H1 (cell line): ENCODE measurements around the gene GPT2. TPM values are rescaled to one million over a fixed set of nuclear protein-coding genes. Genes with fewer than 3 reads are reported as not detected.

Experiments
- CTCF ChIA-PET: fragments of 300-600 bp; sonication (Branson Sonifier 250); formaldehyde crosslinking; loops from one replicate; lab custom pipeline; 2021; ENCODE audit not compliant: partially characterized antibody; lab: Charles Lee
- POLR2A ChIA-PET: fragments of 300-600 bp; sonication (Branson Sonifier 250); formaldehyde crosslinking; loops from one replicate; lab custom pipeline; 2021; ENCODE audit warnings: inconsistent platforms; ENCODE audit not compliant: partially characterized antibody; lab: Charles Lee
- DNase-seq, 2 experiments: peaks; one replicate each; pipeline versions ENCODE4 v3.0.0 to v3.0.0-alpha.2; 2010 to 2022; ENCODE audit warnings: low spot score in 2 of 2, low read depth in 1 of 2, mixed read lengths in 1 of 2
- FAIRE-seq: peaks from 2 replicates; lab custom pipeline; 2011; peaks lifted over from hg19 to GRCh38; lab: Jason Lieb, UNC
- H2AFZ ChIP-seq: 2 replicates; pipeline ENCODE4 v1.8.1; 2012; ENCODE audit warnings: low read length, inconsistent platforms
- H2AK5ac ChIP-seq: 2 replicates; pipeline ENCODE4 v1.6.1; 2013; ENCODE audit warnings: low read depth, low read length
- H2BK120ac ChIP-seq: replicated peaks from 2 replicates; pipeline ENCODE3; 2013; ENCODE audit warnings: low read depth, low read length, inconsistent platforms
- H2BK12ac ChIP-seq: 2 replicates; pipeline ENCODE4 v1.6.1; 2013; ENCODE audit warnings: low read depth, low read length
- H2BK15ac ChIP-seq: 2 replicates; pipeline ENCODE4 v1.6.1; 2013; ENCODE audit warnings: low read length
- H2BK20ac ChIP-seq: 2 replicates; pipeline ENCODE4 v1.6.1; 2013; ENCODE audit warnings: low read length
- H2BK5ac ChIP-seq: 2 replicates; pipeline ENCODE4 v1.6.1; 2013; ENCODE audit warnings: low read depth, low read length
- H3K14ac ChIP-seq: 2 replicates; pipeline ENCODE4 v1.6.1; 2013; ENCODE audit warnings: inconsistent platforms; ENCODE audit not compliant: insufficient read length
- H3K18ac ChIP-seq: 2 replicates; pipeline ENCODE4 v1.6.1; 2013; ENCODE audit warnings: low read length; ENCODE audit errors: extremely low read depth
- H3K23ac ChIP-seq: 2 replicates; pipeline ENCODE4 v1.6.1; 2013; ENCODE audit warnings: inconsistent platforms; ENCODE audit not compliant: insufficient read length
- H3K23me2 ChIP-seq: 2 replicates; pipeline ENCODE4 v1.6.1; 2013; ENCODE audit warnings: low read depth, low read length
- H3K27ac ChIP-seq: 2 replicates; pipeline ENCODE4 v1.6.1; 2011; ENCODE audit warnings: low read depth, low read length, inconsistent platforms
- H3K27me3 ChIP-seq, 4 experiments: replicated peaks in 1 of 4; 1 replicate in 1 of 4; 2 replicates in 3 of 4; pipeline versions ENCODE4 v1.6.1 to v1.8.1; 2011 to 2013; ENCODE audit warnings: low read length in 3 of 4, mild to moderate bottlenecking in 3 of 4, inconsistent platforms in 2 of 4, mixed read lengths in 2 of 4, moderate library complexity in 1 of 4; ENCODE audit not compliant: control insufficient read depth in 3 of 4, insufficient read depth in 3 of 4; ENCODE audit errors: extremely low read depth in 1 of 4
- H3K36me3 ChIP-seq, 4 experiments: 2 replicates each; pipeline versions ENCODE4 v1.6.1 to v1.8.1; 2011 to 2013; ENCODE audit warnings: mild to moderate bottlenecking in 4 of 4, low read length in 3 of 4, moderate library complexity in 2 of 4, control low read depth in 1 of 4, inconsistent platforms in 1 of 4; ENCODE audit not compliant: insufficient read depth in 4 of 4, control insufficient read depth in 2 of 4
- H3K4ac ChIP-seq: replicated peaks from 2 replicates; pipeline ENCODE3; 2013; ENCODE audit warnings: low read length, low read depth, mixed read lengths, inconsistent platforms; ENCODE audit not compliant: insufficient read length
- H3K4me1 ChIP-seq, 4 experiments: replicated peaks in 1 of 4; 1 replicate in 1 of 4; 2 replicates in 3 of 4; pipeline versions ENCODE4 v1.6.1 to v1.8.1; 2011 to 2013; ENCODE audit warnings: low read length in 3 of 4, inconsistent platforms in 2 of 4, mixed read lengths in 1 of 4; ENCODE audit not compliant: insufficient read depth in 4 of 4, control insufficient read depth in 3 of 4
- H3K4me2 ChIP-seq, 2 experiments: 2 replicates each; pipeline versions ENCODE4 v1.6.1 to v1.8.1; 2011 to 2013; ENCODE audit warnings: low read depth in 2 of 2, low read length in 2 of 2, control low read depth in 1 of 2, inconsistent platforms in 1 of 2, mild to moderate bottlenecking in 1 of 2; ENCODE audit not compliant: insufficient read depth in 1 of 2
- H3K4me3 ChIP-seq, 4 experiments: fragments of 200-600, 300-600 bp in 1 of 4; sonication (generic), shearing (Covaris generic), sonication (Bioruptor Twin) in 1 of 4; 2 replicates each; pipeline versions ENCODE4 v1.5.1 to v1.8.1; 2011 to 2016; ENCODE audit warnings: low read length in 4 of 4, low read depth in 3 of 4, control low read depth in 2 of 4, inconsistent platforms in 2 of 4, mild to moderate bottlenecking in 2 of 4, mixed read lengths in 1 of 4, moderate library complexity in 1 of 4; ENCODE audit not compliant: insufficient read depth in 2 of 4; ENCODE audit errors: extremely low read depth in 1 of 4
- H3K56ac ChIP-seq: replicated peaks from 2 replicates; pipeline ENCODE3; 2013; ENCODE audit warnings: low read depth, mild to moderate bottlenecking, mixed read lengths, low read length, inconsistent platforms; ENCODE audit not compliant: insufficient read length
- H3K79me1 ChIP-seq: 2 replicates; pipeline ENCODE4 v1.6.1; 2013; ENCODE audit warnings: low read depth, low read length, control low read depth
- H3K79me2 ChIP-seq, 2 experiments: 2 replicates each; pipeline versions ENCODE4 v1.6.1 to v1.8.1; 2012 to 2013; ENCODE audit warnings: low read length in 2 of 2, mild to moderate bottlenecking in 2 of 2, inconsistent platforms in 1 of 2; ENCODE audit not compliant: insufficient read depth in 2 of 2, control insufficient read depth in 1 of 2
- H3K9ac ChIP-seq, 4 experiments: replicated peaks in 1 of 4; 1 replicate in 1 of 4; 2 replicates in 3 of 4; pipeline versions ENCODE4 v1.6.1 to v1.8.1; 2011 to 2013; ENCODE audit warnings: low read depth in 3 of 4, low read length in 3 of 4, control low read depth in 2 of 4, mild to moderate bottlenecking in 2 of 4, moderate library complexity in 2 of 4, inconsistent platforms in 1 of 4; ENCODE audit errors: extremely low read depth in 1 of 4
- H3K9me3 ChIP-seq, 2 experiments: 2 replicates each; pipeline versions ENCODE4 v1.6.1 to v1.8.1; 2012 to 2013; ENCODE audit warnings: mild to moderate bottlenecking in 2 of 2, moderate library complexity in 2 of 2, control low read depth in 1 of 2, inconsistent platforms in 1 of 2, low read depth in 1 of 2, low read length in 1 of 2, mixed read lengths in 1 of 2; ENCODE audit not compliant: insufficient read depth in 2 of 2
- H4K20me1 ChIP-seq, 2 experiments: replicated peaks in 1 of 2; 2 replicates each; pipeline versions ENCODE3 to v1.8.1; 2011 to 2013; ENCODE audit warnings: inconsistent platforms in 2 of 2, low read length in 2 of 2, mild to moderate bottlenecking in 1 of 2; ENCODE audit not compliant: insufficient read depth in 2 of 2, control insufficient read depth in 1 of 2
- H4K5ac ChIP-seq: 2 replicates; pipeline ENCODE4 v1.6.1; 2013; ENCODE audit warnings: low read length, low read depth, mixed read lengths, inconsistent platforms; ENCODE audit not compliant: insufficient read length
- H4K8ac ChIP-seq: 2 replicates; pipeline ENCODE4 v1.8.0; 2013; ENCODE audit warnings: mild to moderate bottlenecking, moderate library complexity, low read length, inconsistent platforms; ENCODE audit not compliant: insufficient read depth; ENCODE audit errors: extremely low read depth
- H4K91ac ChIP-seq: replicated peaks from 2 replicates; pipeline ENCODE3; 2013; ENCODE audit warnings: low read length, mixed read lengths, inconsistent platforms; ENCODE audit not compliant: insufficient read length
- CHD2 ChIP-seq: IDR thresholded peaks from 2 replicates; pipeline ENCODE4 v1.6.1; 2012; ENCODE audit warnings: low read length, improper control_type of control experiment
- HDAC6 ChIP-seq: IDR thresholded peaks from one replicate; pipeline ENCODE4 v1.7.1; 2012; ENCODE audit warnings: low read depth, mild to moderate bottlenecking, inconsistent platforms, low read length, moderate library complexity
- POLR2A ChIP-seq, 2 experiments: IDR thresholded peaks; 1 replicate in 1 of 2; 2 replicates in 1 of 2; pipeline ENCODE4 v1.6.1; 2011; ENCODE audit warnings: low read depth in 2 of 2, low read length in 2 of 2, mild to moderate bottlenecking in 2 of 2; ENCODE audit errors: control extremely low read depth in 1 of 2
- POLR2AphosphoS5 ChIP-seq: IDR thresholded peaks from 2 replicates; pipeline ENCODE4 v1.6.1; 2011; ENCODE audit warnings: low read depth, low read length
- WGBS, 2 experiments: shearing (Covaris generic) in 1 of 2; methylation state at CpG; one replicate each; pipeline versions ENCODE4 v1.1.6 to v1.1.7; 2013 to 2015; ENCODE audit warnings: low lambda C conversion rate in 2 of 2, mixed read lengths in 2 of 2, inconsistent platforms in 1 of 2, low coverage in 1 of 2, missing lambda C conversion rate in 1 of 2; ENCODE audit not compliant: insufficient replicate concordance in 2 of 2, insufficient coverage in 1 of 2, insufficient read length in 1 of 2; ENCODE audit errors: extremely low coverage in 1 of 2, missing lambda C conversion rate in 1 of 2; 5-methylcytosine and 5-hydroxymethylcytosine counted together
- polyA plus RNA-seq, 7 experiments: library from polyadenylated mRNA; depleted of rRNA in 3 of 7; stranded (reverse) in 5 of 7; unstranded in 2 of 7; fragments of >200 nt in 5 of 7; fragments of 200-250 nt in 2 of 7; gene quantifications; 1 replicate in 5 of 7; 2 replicates in 1 of 7; 4 replicates in 1 of 7; pipeline versions ENCODE4 v1.2.1 to v1.2.3, GENCODE V29; 2011 to 2013; ENCODE audit warnings: missing spikeins in 2 of 7, mixed read lengths in 2 of 7
- total RNA-seq: library from RNA; stranded (reverse); fragmentation: NEBNext Ultra II Directional; extraction: Animal tissue kit (Norgen Biotek cat#: 25700); gene quantifications from 2 replicates; pipeline ENCODE4 v1.2.1, GENCODE V29; 2021

Gene GPT2
- total and polyA plus RNA-seq, 2 of the 8 experiments (the other 6 are each of a cell fraction or from before 2014, with no cell fraction given), result 71.6 to 94.1 TPM

DNA sequence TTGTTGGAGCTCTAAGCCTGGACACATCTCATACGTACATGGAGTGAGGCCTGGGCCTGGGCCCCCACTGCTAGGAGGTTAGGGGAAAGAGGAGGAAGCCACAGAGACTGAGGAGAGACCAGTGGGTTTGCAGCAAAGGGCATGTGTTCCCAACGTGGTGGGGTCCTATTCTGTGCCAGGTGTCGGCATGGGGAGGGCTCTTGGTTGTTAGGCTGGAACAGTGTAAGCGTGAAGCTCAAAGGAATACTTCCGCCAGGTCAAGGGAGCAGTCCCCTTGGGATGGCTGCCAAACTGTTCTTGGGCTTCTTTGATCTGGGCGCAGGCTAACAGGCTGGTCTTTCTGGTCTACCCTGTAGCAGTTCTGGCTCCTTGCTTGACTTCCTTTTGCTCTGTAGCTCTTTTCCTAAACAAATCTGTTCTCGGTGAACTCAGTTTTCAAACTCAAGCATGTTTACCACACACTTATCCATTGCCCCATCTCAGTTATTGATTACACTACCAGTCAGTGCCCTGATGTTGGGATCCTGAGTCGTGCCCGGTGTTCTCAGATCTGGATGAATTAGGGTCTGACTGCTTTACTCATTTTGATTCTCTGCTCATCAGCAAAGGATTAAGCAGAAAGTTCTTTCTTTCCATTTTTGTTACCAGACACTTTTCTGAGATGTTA lies 36.4 kb downstream of the GPT2 start:
- H2BK5ac ChIP-seq, result no peak overlapping the region
- no peak overlapping the region for H3K56ac ChIP-seq
- FAIRE-seq, result no peak
- peaks cover 2% of the 10 kb centered on the region for H3K79me1 ChIP-seq
- H3K4ac ChIP-seq, result no peak overlapping the region
- H3K36me3 ChIP-seq, result peaks cover 40 to 94% (median 75%) of the 10 kb centered on the region in 4 experiments
- ChIA-PET POLR2A (interaction anchor here (1.1 to 18.9 kb wide), 5 partner anchors 8 to 68 kb away, joined by 3 to 321 read pairs (median 39); partner anchors contain the start of gene GPT2), CTCF (interaction anchor here (1.0 to 4.7 kb wide), 4 partner anchors 9 to 67 kb away, joined by 4 to 34 read pairs (median 18); no protein-coding TSS in a partner anchor)
- H4K91ac ChIP-seq, result no peak overlapping the region
- no peak overlapping the region for H3K18ac ChIP-seq
- H2AK5ac ChIP-seq, result no peak overlapping the region
- no peak overlapping the region for H3K4me3 ChIP-seq
- H2BK120ac ChIP-seq, result no peak overlapping the region
- H3K27ac ChIP-seq, result no peak overlapping the region
- H3K14ac ChIP-seq, result no peak overlapping the region
- no peak overlapping the region for H4K5ac ChIP-seq
- H4K20me1 ChIP-seq, result peaks cover 5 to 6% of the 10 kb centered on the region in 2 experiments
- no peak for TF ChIP-seq HDAC6
- no peak for TF ChIP-seq CHD2
- TF ChIP-seq POLR2A (IDR thresholded peaks at IDR 0.05; ENCODE audit: control extremely low read depth in 1 of 2, low read depth in 2 of 2, low read length in 2 of 2), result peak in 1 of 2 experiments; percentile 36; a peak in 1 of 3 replicates
- peak; percentile 36; the same call in 1 of the 2 replicates for TF ChIP-seq POLR2AphosphoS5
- H3K4me1 ChIP-seq, result no peaks in the 10 kb centered on the region
- 79% methylated on average over 9 of the region's 9 CpGs; no CpG with 5 or more reads in 1 of the 2 experiments for WGBS, 2 experiments
- no peak for DNase-seq
- H2BK12ac ChIP-seq, result no peak overlapping the region
- H3K27me3 ChIP-seq, result no peaks in the 10 kb centered on the region
- no peak overlapping the region for H4K8ac ChIP-seq
- no peak overlapping the region for H3K4me2 ChIP-seq
- H2AFZ ChIP-seq, result no peak overlapping the region
- no peak overlapping the region for H3K23ac ChIP-seq
- no peaks in the 10 kb centered on the region for H3K9me3 ChIP-seq
- H3K9ac ChIP-seq, result no peak overlapping the region
- H3K79me2 ChIP-seq, result no peaks in the 10 kb centered on the region
- H2BK15ac ChIP-seq, result no peak overlapping the region
- no peak overlapping the region for H2BK20ac ChIP-seq
- peaks cover 3% of the 10 kb centered on the region; the same call in 1 of the 2 replicates for H3K23me2 ChIP-seq
